ENCODE data around the gene RASAL2.

GRCh38 chr1:178393370-178393769 lies 299.5 kb downstream of the RASAL2 start:
- no peak for TF ChIP-seq POLR2A (IDR thresholded peaks at IDR 0.05)
- TF ChIP-seq CTCF (IDR thresholded peaks at IDR 0.05): no peak

Measured in adrenal gland (tissue), 5 donors.